Stimulated activated CD8-positive, alpha-beta memory T cell treated with anti-CD3 and anti-CD28 coated beads, Interleukin-7, amount 100 ng/mL, for 48 hours (primary cell): ENCODE results near the gene ZNF518B.

Experiments used
- DNase-seq, 2 donors: peaks; one replicate each; pipeline ENCODE4 v3.0.0-alpha.2; 2020; ENCODE audit warnings: low read depth in 1 of 2; ENCODE audit errors: extremely low read depth in 1 of 2

The ZNF518B gene

GRCh38 chr4:10457255-10457801 is at the start of gene ZNF518B:
TSS of gene ZNF518B (minus strand) at chr4:10457426. CDS start at chr4:10446328, 11,098 bp downstream.
- peak; percentile 53 to 66 for DNase-seq

- DNase-seq: no peak
These were observed 48.9 kb upstream of the ZNF518B start for GRCh38 chr4:10506077-10506476.

- DNase-seq: no peak
These were observed 47.4 kb upstream of the ZNF518B start for GRCh38 chr4:10504570-10505179.

GRCh38 chr4:10502717-10503116 is 45.5 kb upstream of the ZNF518B start:
- no peak for DNase-seq

- DNase-seq: no peak
These were observed 43.5 kb upstream of the ZNF518B start for GRCh38 chr4:10500776-10501175.

- no peak for DNase-seq
These were observed 39.0 kb upstream of the ZNF518B start for GRCh38 chr4:10496200-10496599.

- no peak for DNase-seq
These were observed 38.4 kb upstream of the ZNF518B start for GRCh38 chr4:10495651-10496050.

- DNase-seq: no peak
These were observed 35.2 kb upstream of the ZNF518B start for GRCh38 chr4:10492464-10492863.

- DNase-seq: no peak
These were observed 34.2 kb upstream of the ZNF518B start for GRCh38 chr4:10491401-10491800.

GRCh38 chr4:10490996-10491395 is 33.8 kb upstream of the ZNF518B start:
- no peak for DNase-seq

GRCh38 chr4:10482913-10483312 is 25.7 kb upstream of the ZNF518B start:
- no peak for DNase-seq

GRCh38 chr4:10480616-10481015 is 23.4 kb upstream of the ZNF518B start:
- DNase-seq: no peak

- no peak for DNase-seq
These were observed 21.4 kb upstream of the ZNF518B start for GRCh38 chr4:10478621-10479020.

- DNase-seq: no peak
These were observed 13.3 kb upstream of the ZNF518B start for GRCh38 chr4:10470505-10470904.

GRCh38 chr4:10466161-10466560 is 8.9 kb upstream of the ZNF518B start:
- no peak for DNase-seq

- DNase-seq: no peak
These were observed 5.7 kb upstream of the ZNF518B start for GRCh38 chr4:10462876-10463275.

- DNase-seq: no peak
These were observed 4.7 kb upstream of the ZNF518B start for GRCh38 chr4:10461850-10462400.

- DNase-seq: peak; percentile 18 to 51
These were observed 4.0 kb upstream of the ZNF518B start for GRCh38 chr4:10461091-10461849.

GRCh38 chr4:10460313-10461047 is 3.3 kb upstream of the ZNF518B start:
- peak in 1 of 2 donors; percentile 68 for DNase-seq

- no peak for DNase-seq
These were observed 2.1 kb upstream of the ZNF518B start for GRCh38 chr4:10459305-10459704.

- no peak for DNase-seq
These were observed 951 bp upstream of the ZNF518B start for GRCh38 chr4:10458177-10458576.
